ENCODE results near the gene DIPK1B.

DIPK1B gene

GRCh38 chr9:136673975-136674785 lies 38.2 kb upstream of the DIPK1B start (continued):
- TF ChIP-seq ZSCAN30 (tag by site-specific recombination; IDR thresholded peaks at IDR 0.05) (no peak), ZNF596 (tag by site-specific recombination; IDR thresholded peaks at IDR 0.05) (no peak), PATZ1 (tag by site-specific recombination; IDR thresholded peaks at IDR 0.05) (peak; percentile 48), BCL11A (tag by site-specific recombination; IDR thresholded peaks at IDR 0.05; ENCODE audit: low read depth) (peak; percentile 53)

GRCh38 chr9:136674786-136675349 lies 37.5 kb upstream of the DIPK1B start:
- no peak overlapping the region for H3K4me3 ChIP-seq (ENCODE audit: low read depth, low read length)
- no peaks in the 10 kb centered on the region for H3K4me1 ChIP-seq (ENCODE audit: control insufficient read depth, insufficient read depth, low read length)
- peaks cover 0 to 26% of the 10 kb centered on the region in 2 experiments; a peak in 1 of 3 replicates for H3K36me3 ChIP-seq (ENCODE audit: control insufficient read depth in 2 of 2, insufficient read depth in 1 of 2, low read length in 2 of 2)
- H3K9me3 ChIP-seq (ENCODE audit: control insufficient read depth, insufficient read depth, low read depth, low read length) = no peaks in the 10 kb centered on the region
- TF ChIP-seq EGR2 (tag by site-specific recombination; IDR thresholded peaks at IDR 0.05; ENCODE audit: low read depth) (0 out of 2 replicates have a peak, but pooled peaks have one; percentile 16), ZNF518A (tag by site-specific recombination; conservative IDR thresholded peaks at IDR 0.05; ENCODE audit: low read depth) (no peak), BCL11B (tag by site-specific recombination; IDR thresholded peaks at IDR 0.05; ENCODE audit: low read depth) (no peak), GLIS1 (tag by site-specific recombination; IDR thresholded peaks at IDR 0.05) (peak; percentile 27; the same call in 1 of the 2 replicates), PRDM1 (tag by site-specific recombination; IDR thresholded peaks at IDR 0.05) (no peak), IKZF3 (tag by site-specific recombination; IDR thresholded peaks at IDR 0.05) (0 out of 2 replicates have a peak, but pooled peaks have one; percentile 30), ZBTB26 (tag by site-specific recombination; optimal IDR thresholded peaks at IDR 0.05) (no peak), ZNF600 (tag by site-specific recombination; IDR thresholded peaks at IDR 0.05) (peak; percentile 45; the same call in 1 of the 2 replicates), ZNF169 (tag by site-specific recombination; IDR thresholded peaks at IDR 0.05) (no peak), ZBTB7A (tag by site-specific recombination; IDR thresholded peaks at IDR 0.05; ENCODE audit: low read depth) (no peak), SP2 (tag by site-specific recombination; IDR thresholded peaks at IDR 0.05) (0 out of 2 replicates have a peak, but pooled peaks have one; percentile 21), ZNF140 (tag by site-specific recombination; IDR thresholded peaks at IDR 0.05) (no peak), PRDM6 (tag by site-specific recombination; IDR thresholded peaks at IDR 0.05) (no peak), KLF1 (tag by site-specific recombination; IDR thresholded peaks at IDR 0.05) (peak; percentile 23; the same call in 1 of the 2 replicates)
- POLR2A ChIA-PET = interaction anchor here (1.6 to 5.1 kb wide), 2 partner anchors 12 to 53 kb away, joined by 4 to 19 read pairs; partner anchors contain the start of gene AGPAT2
- CTCF ChIA-PET = interaction anchor here (0.5 to 2.3 kb wide), 6 partner anchors 8 to 196 kb away, joined by 3 to 10 read pairs (median 4); partner anchors contain the start of gene AGPAT2
- H3K27ac ChIP-seq (ENCODE audit: extremely low read depth, low read depth, low read length) = no peak overlapping the region

Data from HEK293 (cell line).